Activated CD4-positive, alpha-beta T cell treated with anti-CD3 and anti-CD28 coated beads, Interleukin-2, amount 50 U/mL, for 1 hour (primary cell): Measurements from ENCODE around the gene RAB8B.

Source experiments
- DNase-seq: peaks from one replicate; pipeline ENCODE4 v3.0.0-alpha.2; 2020

Gene RAB8B

GRCh38 chr15:63238796-63239195 lies 49.4 kb downstream of the RAB8B start:
- no peak for DNase-seq

GRCh38 chr15:63240109-63240508 lies 50.7 kb downstream of the RAB8B start:
- DNase-seq = no peak

- no peak for DNase-seq
Measured at GRCh38 chr15:63241316-63241715, 51.9 kb downstream of the RAB8B start.

- no peak for DNase-seq
Measured at GRCh38 chr15:63243101-63243500, 53.7 kb downstream of the RAB8B start.

GRCh38 chr15:63243776-63244175 lies 54.4 kb downstream of the RAB8B start:
- no peak for DNase-seq

GRCh38 chr15:63244399-63244798 lies 55.0 kb downstream of the RAB8B start:
- DNase-seq = no peak

GRCh38 chr15:63244976-63245645 lies 55.7 kb downstream of the RAB8B start:
- peak; percentile 9 for DNase-seq

- DNase-seq = no peak
Measured at GRCh38 chr15:63246691-63247469, 57.5 kb downstream of the RAB8B start.

GRCh38 chr15:63250312-63250965 lies 61.0 kb downstream of the RAB8B start:
- no peak for DNase-seq

- DNase-seq = no peak
Measured at GRCh38 chr15:63251701-63252100, 62.3 kb downstream of the RAB8B start.

- no peak for DNase-seq
Measured at GRCh38 chr15:63252292-63252691, 62.9 kb downstream of the RAB8B start.

- DNase-seq = no peak
Measured at GRCh38 chr15:63254991-63255390, 65.6 kb downstream of the RAB8B start.

- DNase-seq = no peak
Measured at GRCh38 chr15:63255489-63255990, 66.1 kb downstream of the RAB8B start.

- no peak for DNase-seq
Measured at GRCh38 chr15:63256433-63257274, 67.2 kb downstream of the RAB8B start.

GRCh38 chr15:63258658-63259057 lies 69.3 kb downstream of the RAB8B start:
- DNase-seq = no peak

GRCh38 chr15:63260791-63261190 lies 71.4 kb downstream of the RAB8B start:
- no peak for DNase-seq

- no peak for DNase-seq
Measured at GRCh38 chr15:63261311-63261710, 71.9 kb downstream of the RAB8B start.

- DNase-seq = no peak
Measured at GRCh38 chr15:63263519-63263918, 74.1 kb downstream of the RAB8B start.

- DNase-seq = no peak
Measured at GRCh38 chr15:63264688-63265293, 75.4 kb downstream of the RAB8B start.

GRCh38 chr15:63274427-63274826 lies 85.0 kb downstream of the RAB8B start:
- no peak for DNase-seq

GRCh38 chr15:63276342-63277037 lies 87.1 kb downstream of the RAB8B start:
- no peak for DNase-seq
